H1 (cell line): ENCODE results near the gene LITAF. TPM values are rescaled to one million over a fixed set of nuclear protein-coding genes. Genes with fewer than 3 reads are reported as not detected.

Experiments
- CTCF ChIA-PET: fragments of 300-600 bp; sonication (Branson Sonifier 250); formaldehyde crosslinking; loops from one replicate; lab custom pipeline; 2021; ENCODE audit not compliant: partially characterized antibody; lab: Charles Lee
- POLR2A ChIA-PET: fragments of 300-600 bp; sonication (Branson Sonifier 250); formaldehyde crosslinking; loops from one replicate; lab custom pipeline; 2021; ENCODE audit warnings: inconsistent platforms; ENCODE audit not compliant: partially characterized antibody; lab: Charles Lee
- DNase-seq, 2 experiments: peaks; one replicate each; pipeline versions ENCODE4 v3.0.0 to v3.0.0-alpha.2; 2010 to 2022; ENCODE audit warnings: low spot score in 2 of 2, low read depth in 1 of 2, mixed read lengths in 1 of 2
- FAIRE-seq: peaks from 2 replicates; lab custom pipeline; 2011; peaks lifted over from hg19 to GRCh38; lab: Jason Lieb, UNC
- H2AFZ ChIP-seq: 2 replicates; pipeline ENCODE4 v1.8.1; 2012; ENCODE audit warnings: low read length, inconsistent platforms
- H2AK5ac ChIP-seq: 2 replicates; pipeline ENCODE4 v1.6.1; 2013; ENCODE audit warnings: low read depth, low read length
- H2BK120ac ChIP-seq: replicated peaks from 2 replicates; pipeline ENCODE3; 2013; ENCODE audit warnings: low read depth, low read length, inconsistent platforms
- H2BK12ac ChIP-seq: 2 replicates; pipeline ENCODE4 v1.6.1; 2013; ENCODE audit warnings: low read depth, low read length
- H2BK15ac ChIP-seq: 2 replicates; pipeline ENCODE4 v1.6.1; 2013; ENCODE audit warnings: low read length
- H2BK20ac ChIP-seq: 2 replicates; pipeline ENCODE4 v1.6.1; 2013; ENCODE audit warnings: low read length
- H2BK5ac ChIP-seq: 2 replicates; pipeline ENCODE4 v1.6.1; 2013; ENCODE audit warnings: low read depth, low read length
- H3K14ac ChIP-seq: 2 replicates; pipeline ENCODE4 v1.6.1; 2013; ENCODE audit warnings: inconsistent platforms; ENCODE audit not compliant: insufficient read length
- H3K18ac ChIP-seq: 2 replicates; pipeline ENCODE4 v1.6.1; 2013; ENCODE audit warnings: low read length; ENCODE audit errors: extremely low read depth
- H3K23ac ChIP-seq: 2 replicates; pipeline ENCODE4 v1.6.1; 2013; ENCODE audit warnings: inconsistent platforms; ENCODE audit not compliant: insufficient read length
- H3K23me2 ChIP-seq: 2 replicates; pipeline ENCODE4 v1.6.1; 2013; ENCODE audit warnings: low read depth, low read length
- H3K27ac ChIP-seq: 2 replicates; pipeline ENCODE4 v1.6.1; 2011; ENCODE audit warnings: low read depth, low read length, inconsistent platforms
- H3K27me3 ChIP-seq, 4 experiments: replicated peaks in 1 of 4; 1 replicate in 1 of 4; 2 replicates in 3 of 4; pipeline versions ENCODE4 v1.6.1 to v1.8.1; 2011 to 2013; ENCODE audit warnings: low read length in 3 of 4, mild to moderate bottlenecking in 3 of 4, inconsistent platforms in 2 of 4, mixed read lengths in 2 of 4, moderate library complexity in 1 of 4; ENCODE audit not compliant: control insufficient read depth in 3 of 4, insufficient read depth in 3 of 4; ENCODE audit errors: extremely low read depth in 1 of 4
- H3K36me3 ChIP-seq, 4 experiments: 2 replicates each; pipeline versions ENCODE4 v1.6.1 to v1.8.1; 2011 to 2013; ENCODE audit warnings: mild to moderate bottlenecking in 4 of 4, low read length in 3 of 4, moderate library complexity in 2 of 4, control low read depth in 1 of 4, inconsistent platforms in 1 of 4; ENCODE audit not compliant: insufficient read depth in 4 of 4, control insufficient read depth in 2 of 4
- H3K4ac ChIP-seq: replicated peaks from 2 replicates; pipeline ENCODE3; 2013; ENCODE audit warnings: low read length, low read depth, mixed read lengths, inconsistent platforms; ENCODE audit not compliant: insufficient read length
- H3K4me1 ChIP-seq, 4 experiments: replicated peaks in 1 of 4; 1 replicate in 1 of 4; 2 replicates in 3 of 4; pipeline versions ENCODE4 v1.6.1 to v1.8.1; 2011 to 2013; ENCODE audit warnings: low read length in 3 of 4, inconsistent platforms in 2 of 4, mixed read lengths in 1 of 4; ENCODE audit not compliant: insufficient read depth in 4 of 4, control insufficient read depth in 3 of 4
- H3K4me2 ChIP-seq, 2 experiments: 2 replicates each; pipeline versions ENCODE4 v1.6.1 to v1.8.1; 2011 to 2013; ENCODE audit warnings: low read depth in 2 of 2, low read length in 2 of 2, control low read depth in 1 of 2, inconsistent platforms in 1 of 2, mild to moderate bottlenecking in 1 of 2; ENCODE audit not compliant: insufficient read depth in 1 of 2
- H3K4me3 ChIP-seq, 4 experiments: fragments of 200-600, 300-600 bp in 1 of 4; sonication (generic), shearing (Covaris generic), sonication (Bioruptor Twin) in 1 of 4; 2 replicates each; pipeline versions ENCODE4 v1.5.1 to v1.8.1; 2011 to 2016; ENCODE audit warnings: low read length in 4 of 4, low read depth in 3 of 4, control low read depth in 2 of 4, inconsistent platforms in 2 of 4, mild to moderate bottlenecking in 2 of 4, mixed read lengths in 1 of 4, moderate library complexity in 1 of 4; ENCODE audit not compliant: insufficient read depth in 2 of 4; ENCODE audit errors: extremely low read depth in 1 of 4
- H3K56ac ChIP-seq: replicated peaks from 2 replicates; pipeline ENCODE3; 2013; ENCODE audit warnings: low read depth, mild to moderate bottlenecking, mixed read lengths, low read length, inconsistent platforms; ENCODE audit not compliant: insufficient read length
- H3K79me1 ChIP-seq: 2 replicates; pipeline ENCODE4 v1.6.1; 2013; ENCODE audit warnings: low read depth, low read length, control low read depth
- H3K79me2 ChIP-seq, 2 experiments: 2 replicates each; pipeline versions ENCODE4 v1.6.1 to v1.8.1; 2012 to 2013; ENCODE audit warnings: low read length in 2 of 2, mild to moderate bottlenecking in 2 of 2, inconsistent platforms in 1 of 2; ENCODE audit not compliant: insufficient read depth in 2 of 2, control insufficient read depth in 1 of 2
- H3K9ac ChIP-seq, 4 experiments: replicated peaks in 1 of 4; 1 replicate in 1 of 4; 2 replicates in 3 of 4; pipeline versions ENCODE4 v1.6.1 to v1.8.1; 2011 to 2013; ENCODE audit warnings: low read depth in 3 of 4, low read length in 3 of 4, control low read depth in 2 of 4, mild to moderate bottlenecking in 2 of 4, moderate library complexity in 2 of 4, inconsistent platforms in 1 of 4; ENCODE audit errors: extremely low read depth in 1 of 4
- H3K9me3 ChIP-seq, 2 experiments: 2 replicates each; pipeline versions ENCODE4 v1.6.1 to v1.8.1; 2012 to 2013; ENCODE audit warnings: mild to moderate bottlenecking in 2 of 2, moderate library complexity in 2 of 2, control low read depth in 1 of 2, inconsistent platforms in 1 of 2, low read depth in 1 of 2, low read length in 1 of 2, mixed read lengths in 1 of 2; ENCODE audit not compliant: insufficient read depth in 2 of 2
- H4K20me1 ChIP-seq, 2 experiments: replicated peaks in 1 of 2; 2 replicates each; pipeline versions ENCODE3 to v1.8.1; 2011 to 2013; ENCODE audit warnings: inconsistent platforms in 2 of 2, low read length in 2 of 2, mild to moderate bottlenecking in 1 of 2; ENCODE audit not compliant: insufficient read depth in 2 of 2, control insufficient read depth in 1 of 2
- H4K5ac ChIP-seq: 2 replicates; pipeline ENCODE4 v1.6.1; 2013; ENCODE audit warnings: low read length, low read depth, mixed read lengths, inconsistent platforms; ENCODE audit not compliant: insufficient read length
- H4K8ac ChIP-seq: 2 replicates; pipeline ENCODE4 v1.8.0; 2013; ENCODE audit warnings: mild to moderate bottlenecking, moderate library complexity, low read length, inconsistent platforms; ENCODE audit not compliant: insufficient read depth; ENCODE audit errors: extremely low read depth
- H4K91ac ChIP-seq: replicated peaks from 2 replicates; pipeline ENCODE3; 2013; ENCODE audit warnings: low read length, mixed read lengths, inconsistent platforms; ENCODE audit not compliant: insufficient read length
- BCL11A ChIP-seq, 2 experiments: IDR thresholded peaks; one replicate each; pipeline ENCODE4 v1.6.1; 2011; ENCODE audit warnings: low read depth in 2 of 2, low read length in 2 of 2, mild to moderate bottlenecking in 2 of 2
- CTCF ChIP-seq, 3 experiments: IDR thresholded peaks; 1 replicate in 2 of 3; 2 replicates in 1 of 3; pipeline versions ENCODE4 v1.5.1 to v1.6.1; 2011; ENCODE audit warnings: low read length in 3 of 3, mild to moderate bottlenecking in 3 of 3, inconsistent platforms in 2 of 3, low read depth in 1 of 3, moderate library complexity in 1 of 3; ENCODE audit not compliant: insufficient read depth in 1 of 3; ENCODE audit errors: control extremely low read depth in 1 of 3
- JUN ChIP-seq: IDR thresholded peaks from 2 replicates; pipeline ENCODE4 v1.6.1; 2011; ENCODE audit warnings: low read depth, mild to moderate bottlenecking, improper control_type of control experiment, low read length
- KDM1A ChIP-seq: fragments of 200-600, 300-600 bp; sonication (generic); IDR thresholded peaks from 2 replicates; pipeline ENCODE4 v1.7.1; 2016; ENCODE audit warnings: mild to moderate bottlenecking, low read length, borderline replicate concordance
- NANOG ChIP-seq: IDR thresholded peaks from 2 replicates; pipeline ENCODE4 v1.6.1; 2011; ENCODE audit warnings: low read length, low read depth, mild to moderate bottlenecking, inconsistent platforms; ENCODE audit not compliant: insufficient read depth, poor library complexity, severe bottlenecking
- RNF2 ChIP-seq: fragments of 200-900, 300-1000 bp; sonication (generic); IDR thresholded peaks from 2 replicates; pipeline ENCODE4 v1.7.1; 2016; ENCODE audit warnings: borderline replicate concordance, low read depth, mild to moderate bottlenecking, antibody characterized with exemption, low read length; ENCODE audit not compliant: poor library complexity, severe bottlenecking; ENCODE audit errors: missing control alignments
- SUZ12 ChIP-seq: fragments of 200-600 bp; sonication (generic); IDR thresholded peaks from 2 replicates; pipeline ENCODE4 v1.6.1; 2012; ENCODE audit warnings: mild to moderate bottlenecking, inconsistent platforms, low read length, moderate library complexity, mixed read lengths
- WGBS, 2 experiments: shearing (Covaris generic) in 1 of 2; methylation state at CpG; one replicate each; pipeline versions ENCODE4 v1.1.6 to v1.1.7; 2013 to 2015; ENCODE audit warnings: low lambda C conversion rate in 2 of 2, mixed read lengths in 2 of 2, inconsistent platforms in 1 of 2, low coverage in 1 of 2, missing lambda C conversion rate in 1 of 2; ENCODE audit not compliant: insufficient replicate concordance in 2 of 2, insufficient coverage in 1 of 2, insufficient read length in 1 of 2; ENCODE audit errors: extremely low coverage in 1 of 2, missing lambda C conversion rate in 1 of 2; 5-methylcytosine and 5-hydroxymethylcytosine counted together
- polyA plus RNA-seq, 7 experiments: library from polyadenylated mRNA; depleted of rRNA in 3 of 7; stranded (reverse) in 5 of 7; unstranded in 2 of 7; fragments of >200 nt in 5 of 7; fragments of 200-250 nt in 2 of 7; gene quantifications; 1 replicate in 5 of 7; 2 replicates in 1 of 7; 4 replicates in 1 of 7; pipeline versions ENCODE4 v1.2.1 to v1.2.3, GENCODE V29; 2011 to 2013; ENCODE audit warnings: missing spikeins in 2 of 7, mixed read lengths in 2 of 7
- total RNA-seq: library from RNA; stranded (reverse); fragmentation: NEBNext Ultra II Directional; extraction: Animal tissue kit (Norgen Biotek cat#: 25700); gene quantifications from 2 replicates; pipeline ENCODE4 v1.2.1, GENCODE V29; 2021

LITAF gene
- total and polyA plus RNA-seq, 2 of the 8 experiments (the other 6 are each of a cell fraction or from before 2014, with no cell fraction given): 165 to 205 TPM

- peak overlapping the region; percentile 10 to 31; a peak in 3 of 4 replicates for H3K4me2 ChIP-seq
- no peaks in the 10 kb centered on the region for H3K36me3 ChIP-seq
- H2BK20ac ChIP-seq: peak overlapping the region; percentile 90; the same call in 1 of the 2 replicates
- no peaks in the 10 kb centered on the region for H3K79me1 ChIP-seq
- H3K79me2 ChIP-seq: no peaks in the 10 kb centered on the region
- no peak overlapping the region for H3K14ac ChIP-seq
- ChIA-PET POLR2A (interaction anchor here (0.8 to 3.5 kb wide), 8 partner anchors 14 to 127 kb away, joined by 3 to 18 read pairs (median 5); partner anchors contain the start of gene TXNDC11), CTCF (interaction anchor here (0.6 to 1.0 kb wide), 2 partner anchors 29 to 84 kb away, joined by 3 to 5 read pairs; no protein-coding TSS in a partner anchor)
- peak overlapping the region; percentile 42 for H4K5ac ChIP-seq
- H3K56ac ChIP-seq: no peak overlapping the region
- peak overlapping the region; percentile 48 for H2BK120ac ChIP-seq
- DNase-seq (peak in 1 of 2 experiments; percentile 46), FAIRE-seq (peak; percentile 90)
- peak overlapping the region; percentile 25; the same call in 1 of the 2 replicates for H3K27ac ChIP-seq
- H2AK5ac ChIP-seq: 0 out of 2 replicates have a peak overlapping the region, but pooled peaks have one; percentile 85
- WGBS, 2 experiments: 58% methylated on average over 8 of the region's 8 CpGs; no CpG with 5 or more reads in 1 of the 2 experiments
- H3K9ac ChIP-seq: peak overlapping the region in 1 of 4 experiments; percentile 25; a peak in 1 of 7 replicates
- H2BK15ac ChIP-seq: peak overlapping the region; percentile 95; the same call in 1 of the 2 replicates
- peak overlapping the region; percentile 61 for H3K4ac ChIP-seq
- H2BK12ac ChIP-seq: peak overlapping the region; percentile 45
- H3K27me3 ChIP-seq: no peaks in the 10 kb centered on the region
- no peak overlapping the region for H4K91ac ChIP-seq
- H4K8ac ChIP-seq: no peak overlapping the region
- no peaks in the 10 kb centered on the region for H3K9me3 ChIP-seq
- no peak overlapping the region; a peak in 2 of 8 replicates for H3K4me3 ChIP-seq
- no peak overlapping the region for H2AFZ ChIP-seq
- H3K23me2 ChIP-seq: no peaks in the 10 kb centered on the region
- H3K4me1 ChIP-seq: peaks cover 5 to 18% (median 11%) of the 10 kb centered on the region in 4 experiments
- peak overlapping the region; percentile 64; the same call in 1 of the 2 replicates for H2BK5ac ChIP-seq
- H3K23ac ChIP-seq: no peak overlapping the region
- H3K18ac ChIP-seq: peak overlapping the region; percentile 80
- H4K20me1 ChIP-seq: no peaks in the 10 kb centered on the region
- TF ChIP-seq SUZ12 (no peak), BCL11A (IDR thresholded peaks at IDR 0.05; ENCODE audit: low read depth in 2 of 2, low read length in 2 of 2) (peak in 1 of 2 experiments; percentile 45), NANOG (peak; percentile 19), CTCF (IDR thresholded peaks at IDR 0.05; ENCODE audit: control extremely low read depth in 1 of 3, insufficient read depth in 1 of 3, low read depth in 1 of 3, low read length in 3 of 3) (no peak), RNF2 (no peak), KDM1A (peak; percentile 67; the same call in 1 of the 2 replicates), JUN (peak; percentile 94)
Measured at GRCh38 chr16:11615748-11616447, 29.2 kb upstream of the LITAF start.
